SU-DHL-6 (cell line): ENCODE data around the gene SPOCD1.

Experiments used
- EZH2phosphoT487 ChIP-seq: fragments of 200-600 bp; sonication (generic), shearing (Covaris generic); conservative IDR thresholded peaks from 2 replicates; pipeline ENCODE4 v1.6.1; 2018; ENCODE audit warnings: mild to moderate bottlenecking, antibody characterized with exemption, low read length, moderate library complexity, mixed read lengths
- TF ChIP-seq, protein P1 (sequence below): fragments of 200-600 bp; sonication (generic); IDR thresholded peaks from one replicate; pipeline ENCODE4 v1.5.1; 2017; ENCODE audit warnings: antibody characterized with exemption, mild to moderate bottlenecking, low read length, moderate library complexity; ENCODE audit not compliant: insufficient read depth, poor library complexity, severe bottlenecking

DNA sequence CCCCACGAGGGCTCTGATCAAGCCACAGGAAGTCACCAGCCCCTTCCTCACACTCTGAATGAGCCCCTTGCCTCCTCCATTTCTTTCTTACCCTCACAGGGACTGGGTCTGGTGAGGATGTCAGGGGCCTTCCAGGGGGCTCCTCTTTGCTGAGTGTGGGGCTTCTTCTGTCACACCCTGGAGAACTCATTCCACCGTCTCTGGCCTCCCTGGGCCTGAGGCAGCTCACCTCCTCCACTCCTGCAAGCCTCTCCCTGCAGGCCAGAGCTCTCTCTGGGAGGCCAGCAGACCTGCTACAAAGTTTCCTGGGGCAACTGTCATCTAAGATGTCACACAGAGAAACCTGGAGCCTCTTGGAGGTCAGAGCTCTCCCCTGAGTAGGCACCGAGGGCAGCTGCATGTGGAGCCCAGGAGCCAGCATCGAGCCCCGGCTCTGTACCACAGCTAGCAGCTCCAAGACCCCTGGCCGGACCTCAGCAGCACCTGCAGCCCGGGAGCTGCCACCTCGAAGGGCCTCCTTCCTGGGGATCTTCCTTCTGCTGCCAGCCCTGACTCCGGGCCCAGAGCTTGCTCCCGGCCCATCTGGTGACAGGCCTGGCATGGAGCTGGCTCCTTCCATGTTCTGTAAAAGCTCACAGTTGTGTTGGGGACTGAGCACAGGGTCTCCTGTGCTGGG, 1.1 kb downstream of the SPOCD1 start:
- TF ChIP-seq, protein P1, sequence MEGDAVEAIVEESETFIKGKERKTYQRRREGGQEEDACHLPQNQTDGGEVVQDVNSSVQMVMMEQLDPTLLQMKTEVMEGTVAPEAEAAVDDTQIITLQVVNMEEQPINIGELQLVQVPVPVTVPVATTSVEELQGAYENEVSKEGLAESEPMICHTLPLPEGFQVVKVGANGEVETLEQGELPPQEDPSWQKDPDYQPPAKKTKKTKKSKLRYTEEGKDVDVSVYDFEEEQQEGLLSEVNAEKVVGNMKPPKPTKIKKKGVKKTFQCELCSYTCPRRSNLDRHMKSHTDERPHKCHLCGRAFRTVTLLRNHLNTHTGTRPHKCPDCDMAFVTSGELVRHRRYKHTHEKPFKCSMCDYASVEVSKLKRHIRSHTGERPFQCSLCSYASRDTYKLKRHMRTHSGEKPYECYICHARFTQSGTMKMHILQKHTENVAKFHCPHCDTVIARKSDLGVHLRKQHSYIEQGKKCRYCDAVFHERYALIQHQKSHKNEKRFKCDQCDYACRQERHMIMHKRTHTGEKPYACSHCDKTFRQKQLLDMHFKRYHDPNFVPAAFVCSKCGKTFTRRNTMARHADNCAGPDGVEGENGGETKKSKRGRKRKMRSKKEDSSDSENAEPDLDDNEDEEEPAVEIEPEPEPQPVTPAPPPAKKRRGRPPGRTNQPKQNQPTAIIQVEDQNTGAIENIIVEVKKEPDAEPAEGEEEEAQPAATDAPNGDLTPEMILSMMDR = no peak
- TF ChIP-seq EZH2phosphoT487 = no peak
